ENCODE measurements around the gene ZSCAN5C. TPM values are rescaled to one million over a fixed set of nuclear protein-coding genes. Genes with fewer than 3 reads are reported as not detected.
"Not testable (repeated sequence)": the region's sequence is repeated elsewhere in the genome, so short reads cannot be mapped to it uniquely, and the experiment has no call there.

ZSCAN5C gene
- total RNA-seq, 1 donor from 2014 or later: 0.32 TPM

GRCh38 chr19:56211718-56212117 is 9.6 kb downstream of the ZSCAN5C start:
- no peak for TF ChIP-seq CTCF (IDR thresholded peaks at IDR 0.05; ENCODE audit: partially characterized antibody, unreplicated experiment)
- DNase-seq: no peak
- Mint-ChIP-seq H3K4me1 (ENCODE audit: low read depth, unreplicated experiment) (no peaks in the 10 kb centered on the region), H3K27me3 (ENCODE audit: unreplicated experiment) (peaks cover 4% of the 10 kb centered on the region), H3K36me3 (ENCODE audit: unreplicated experiment) (no peaks in the 10 kb centered on the region), H3K9me3 (ENCODE audit: unreplicated experiment) (peaks cover 4% of the 10 kb centered on the region), H3K27ac (ENCODE audit: unreplicated experiment) (no peak overlapping the region), H3K4me3 (ENCODE audit: unreplicated experiment) (no peak overlapping the region)

GRCh38 chr19:56217039-56217949 is 15.2 kb downstream of the ZSCAN5C start:
- Mint-ChIP-seq H3K9me3 (ENCODE audit: unreplicated experiment) (peaks cover 3% of the 10 kb centered on the region), H3K27me3 (ENCODE audit: unreplicated experiment) (peaks cover 2% of the 10 kb centered on the region), H3K4me3 (ENCODE audit: unreplicated experiment) (peak overlapping the region; percentile 58), H3K27ac (ENCODE audit: unreplicated experiment) (no peak overlapping the region), H3K36me3 (ENCODE audit: unreplicated experiment) (peaks cover 4% of the 10 kb centered on the region), H3K4me1 (ENCODE audit: low read depth, unreplicated experiment) (peaks cover 2% of the 10 kb centered on the region)
- no peak for TF ChIP-seq CTCF (IDR thresholded peaks at IDR 0.05; ENCODE audit: partially characterized antibody, unreplicated experiment)
- DNase-seq: peak; percentile 47

GRCh38 chr19:56218961-56219360 is 16.9 kb downstream of the ZSCAN5C start:
- H3K27me3 Mint-ChIP-seq (ENCODE audit: unreplicated experiment): peaks cover 4% of the 10 kb centered on the region
- peaks cover 3% of the 10 kb centered on the region for H3K9me3 Mint-ChIP-seq (ENCODE audit: unreplicated experiment)
- H3K36me3 Mint-ChIP-seq (ENCODE audit: unreplicated experiment): peaks cover 16% of the 10 kb centered on the region
- no peak overlapping the region for H3K27ac Mint-ChIP-seq (ENCODE audit: unreplicated experiment)
- H3K4me1 Mint-ChIP-seq (ENCODE audit: low read depth, unreplicated experiment): peaks cover 2% of the 10 kb centered on the region
- no peak for DNase-seq
- H3K4me3 Mint-ChIP-seq (ENCODE audit: unreplicated experiment): no peak overlapping the region
- no peak for TF ChIP-seq CTCF (IDR thresholded peaks at IDR 0.05; ENCODE audit: partially characterized antibody, unreplicated experiment)

GRCh38 chr19:56221442-56221841 is 19.4 kb downstream of the ZSCAN5C start:
- peak; percentile 36 for TF ChIP-seq CTCF (IDR thresholded peaks at IDR 0.05; ENCODE audit: partially characterized antibody, unreplicated experiment)
- not testable (repeated sequence) for H3K4me1 Mint-ChIP-seq (ENCODE audit: low read depth, unreplicated experiment); H3K9me3 Mint-ChIP-seq (ENCODE audit: unreplicated experiment); DNase-seq; H3K4me3 Mint-ChIP-seq (ENCODE audit: unreplicated experiment); H3K27me3 Mint-ChIP-seq (ENCODE audit: unreplicated experiment); H3K27ac Mint-ChIP-seq (ENCODE audit: unreplicated experiment)
- H3K36me3 Mint-ChIP-seq (ENCODE audit: unreplicated experiment): peaks cover 16% of the 10 kb centered on the region

- Mint-ChIP-seq H3K4me3 (ENCODE audit: unreplicated experiment) (no peak overlapping the region), H3K4me1 (ENCODE audit: low read depth, unreplicated experiment) (peaks cover 2% of the 10 kb centered on the region), H3K36me3 (ENCODE audit: unreplicated experiment) (peaks cover 16% of the 10 kb centered on the region), H3K9me3 (ENCODE audit: unreplicated experiment) (peaks cover 3% of the 10 kb centered on the region), H3K27ac (ENCODE audit: unreplicated experiment) (no peak overlapping the region), H3K27me3 (ENCODE audit: unreplicated experiment) (peaks cover 2% of the 10 kb centered on the region)
- no peak for TF ChIP-seq CTCF (IDR thresholded peaks at IDR 0.05; ENCODE audit: partially characterized antibody, unreplicated experiment)
- no peak for DNase-seq
These were observed 19.8 kb downstream of the ZSCAN5C start for GRCh38 chr19:56221851-56222250.
